Upper lobe of left lung (tissue), 4 donors: ENCODE measurements around the gene DHX32.

Experiments
- EP300 ChIP-seq, 4 donors: sonication (generic); formaldehyde crosslinking; IDR thresholded peaks; one replicate each; pipeline ENCODE4 v1.5.1; 2017; ENCODE audit warnings: antibody characterized with exemption in 4 of 4, control low read depth in 2 of 4
- POLR2A ChIP-seq, 4 donors: fragments of 450-650 bp; IDR thresholded peaks; one replicate each; pipeline ENCODE4 v1.5.1; 2016 to 2017; ENCODE audit warnings: antibody characterized with exemption in 4 of 4, mild to moderate bottlenecking in 2 of 4
- POLR2AphosphoS5 ChIP-seq, 2 donors: sonication (generic); formaldehyde crosslinking; IDR thresholded peaks; one replicate each; pipeline ENCODE4 v1.5.1; 2017; ENCODE audit warnings: antibody characterized with exemption in 2 of 2
- TF ChIP-seq, protein P1 (sequence below), 6 experiments: fragments of 450-650 bp in 4 of 6; fragments of 200-600 bp in 2 of 6; sonication (generic) in 2 of 6; IDR thresholded peaks; one replicate each; pipeline ENCODE4 v1.5.1; 2016 to 2019; ENCODE audit warnings: antibody characterized with exemption in 6 of 6

DNA sequence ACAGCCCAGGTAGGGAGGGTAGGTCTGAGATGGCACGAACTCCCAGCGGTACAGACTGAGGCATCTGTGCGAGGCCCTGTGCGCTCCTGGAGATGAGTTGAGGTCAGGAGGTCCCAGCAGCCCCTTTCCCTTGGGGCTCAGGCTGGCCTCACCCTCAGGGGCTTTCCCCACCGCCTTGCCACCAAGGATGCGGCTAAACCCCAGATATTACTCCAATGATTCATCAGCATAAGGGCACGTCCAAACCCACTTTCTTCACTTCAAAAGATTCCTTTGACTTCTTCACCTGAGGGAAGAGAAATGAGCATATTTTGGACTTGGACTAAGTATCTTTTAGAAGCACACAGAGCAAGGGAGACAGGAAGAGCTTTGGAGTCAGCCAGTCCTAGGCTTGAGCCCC is 78.4 kb downstream of the DHX32 start:
- TF ChIP-seq, protein P1, sequence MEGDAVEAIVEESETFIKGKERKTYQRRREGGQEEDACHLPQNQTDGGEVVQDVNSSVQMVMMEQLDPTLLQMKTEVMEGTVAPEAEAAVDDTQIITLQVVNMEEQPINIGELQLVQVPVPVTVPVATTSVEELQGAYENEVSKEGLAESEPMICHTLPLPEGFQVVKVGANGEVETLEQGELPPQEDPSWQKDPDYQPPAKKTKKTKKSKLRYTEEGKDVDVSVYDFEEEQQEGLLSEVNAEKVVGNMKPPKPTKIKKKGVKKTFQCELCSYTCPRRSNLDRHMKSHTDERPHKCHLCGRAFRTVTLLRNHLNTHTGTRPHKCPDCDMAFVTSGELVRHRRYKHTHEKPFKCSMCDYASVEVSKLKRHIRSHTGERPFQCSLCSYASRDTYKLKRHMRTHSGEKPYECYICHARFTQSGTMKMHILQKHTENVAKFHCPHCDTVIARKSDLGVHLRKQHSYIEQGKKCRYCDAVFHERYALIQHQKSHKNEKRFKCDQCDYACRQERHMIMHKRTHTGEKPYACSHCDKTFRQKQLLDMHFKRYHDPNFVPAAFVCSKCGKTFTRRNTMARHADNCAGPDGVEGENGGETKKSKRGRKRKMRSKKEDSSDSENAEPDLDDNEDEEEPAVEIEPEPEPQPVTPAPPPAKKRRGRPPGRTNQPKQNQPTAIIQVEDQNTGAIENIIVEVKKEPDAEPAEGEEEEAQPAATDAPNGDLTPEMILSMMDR (IDR thresholded peaks at IDR 0.05), result no peak
- TF ChIP-seq POLR2A (IDR thresholded peaks at IDR 0.05) (no peak), POLR2AphosphoS5 (IDR thresholded peaks at IDR 0.05) (no peak), EP300 (IDR thresholded peaks at IDR 0.05) (no peak)
